Stimulated activated CD8-positive, alpha-beta memory T cell treated with anti-CD3 and anti-CD28 coated beads, Interleukin-2, amount 100 ng/mL, for 1 hour (primary cell): ENCODE data around the gene THAP9.
"Not testable (repeated sequence)": the region's sequence is repeated elsewhere in the genome, so short reads cannot be mapped to it uniquely, and the experiment has no call there.

Source experiments
- DNase-seq, 2 donors: peaks; one replicate each; pipeline ENCODE4 v3.0.0-alpha.2; 2020; ENCODE audit warnings: low read depth in 2 of 2

The THAP9 gene

GRCh38 chr4:82900411-82901182 is at the start of gene THAP9:
TSS of gene THAP9 (plus strand) at chr4:82900735. CDS start at chr4:82900803, 68 bp downstream.
- peak; percentile 95 to 96 for DNase-seq

- DNase-seq = no peak
Observed at GRCh38 chr4:82851318-82851717, 49.2 kb upstream of the THAP9 start.

- no peak for DNase-seq
Observed at GRCh38 chr4:82851885-82852750, 48.4 kb upstream of the THAP9 start.

GRCh38 chr4:82852751-82853285 is 47.7 kb upstream of the THAP9 start:
- DNase-seq = no peak

GRCh38 chr4:82860487-82860886 is 40.0 kb upstream of the THAP9 start:
- not testable (repeated sequence) for DNase-seq

- no peak for DNase-seq
Observed at GRCh38 chr4:82861529-82861928, 39.0 kb upstream of the THAP9 start.

- DNase-seq = no peak
Observed at GRCh38 chr4:82864336-82864979, 36.1 kb upstream of the THAP9 start.

- DNase-seq = no peak
Observed at GRCh38 chr4:82865592-82865991, 34.9 kb upstream of the THAP9 start.

GRCh38 chr4:82866033-82866432 is 34.5 kb upstream of the THAP9 start:
- not testable (repeated sequence) for DNase-seq

- no peak for DNase-seq
Observed at GRCh38 chr4:82866706-82867385, 33.7 kb upstream of the THAP9 start.

GRCh38 chr4:82868572-82868971 is 32.0 kb upstream of the THAP9 start:
- no peak for DNase-seq

- DNase-seq = no peak
Observed at GRCh38 chr4:82885410-82885809, 15.1 kb upstream of the THAP9 start.

- no peak for DNase-seq
Observed at GRCh38 chr4:82886147-82886942, 14.2 kb upstream of the THAP9 start.

- no peak for DNase-seq
Observed at GRCh38 chr4:82889287-82889686, 11.2 kb upstream of the THAP9 start.

- DNase-seq = no peak
Observed at GRCh38 chr4:82890528-82890900, 10.0 kb upstream of the THAP9 start.

- peak; percentile 94 to 96 for DNase-seq
Observed at GRCh38 chr4:82890901-82891706, 9.4 kb upstream of the THAP9 start, which contains the start of gene SEC31A. TSS of gene SEC31A (minus strand) at chr4:82891153. CDS start at chr4:82881936, 9,217 bp downstream.

- no peak for DNase-seq
Observed at GRCh38 chr4:82891707-82892466, 8.6 kb upstream of the THAP9 start.

- DNase-seq = no peak
Observed at GRCh38 chr4:82892467-82892802, 8.1 kb upstream of the THAP9 start.

GRCh38 chr4:82893942-82894341 is 6.6 kb upstream of the THAP9 start:
- no peak for DNase-seq
